ENCODE results near the gene EPG5. TPM values are rescaled to one million over a fixed set of nuclear protein-coding genes. Genes with fewer than 3 reads are reported as not detected.

EPG5 gene
- polyA plus RNA-seq, 4 donors: 3.5 to 23.5 (median 4.3) TPM

DNA sequence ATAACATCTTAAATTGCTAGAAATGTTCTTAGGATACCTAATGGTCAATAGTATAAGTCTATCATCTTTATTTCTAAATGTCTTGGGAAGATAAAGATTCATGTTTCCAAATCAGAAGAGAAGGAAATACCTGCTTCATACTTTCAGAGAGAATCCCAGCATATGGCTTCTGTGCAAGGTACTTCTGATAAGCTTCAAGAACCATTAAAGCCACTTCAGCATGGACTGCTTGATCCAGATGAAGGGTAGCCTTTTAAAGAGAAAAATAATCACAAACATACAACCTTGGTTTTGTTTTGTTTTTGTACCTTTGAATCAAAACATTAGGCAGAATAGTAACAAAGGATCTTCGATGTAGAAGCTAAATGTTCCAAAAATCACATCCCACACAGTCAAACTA lies 44.0 kb downstream of the EPG5 start:
- H3K27me3 ChIP-seq (ENCODE audit: control insufficient read depth in 3 of 3, insufficient read depth in 3 of 3, low read length in 3 of 3): no peaks in the 10 kb centered on the region
- no peaks in the 10 kb centered on the region for H3K9me3 ChIP-seq (ENCODE audit: control insufficient read depth in 2 of 2, insufficient read depth in 1 of 2, low read depth in 1 of 2, low read length in 1 of 2)
- no peaks in the 10 kb centered on the region for H3K4me1 ChIP-seq (ENCODE audit: control insufficient read depth in 3 of 3, insufficient read depth in 2 of 3, low read depth in 1 of 3, low read length in 2 of 3)
- FAIRE-seq: no peak
- no peak overlapping the region for H3K27ac ChIP-seq (ENCODE audit: low read depth in 1 of 3, low read length in 2 of 3)
- peaks cover 14 to 34% (median 21%) of the 10 kb centered on the region in 3 donors for H3K36me3 ChIP-seq (ENCODE audit: control insufficient read depth in 3 of 3, insufficient read depth in 2 of 3, low read depth in 1 of 3, low read length in 3 of 3)
- DNase-seq: no peak
- H3K4me3 ChIP-seq (ENCODE audit: low read depth in 1 of 3, low read length in 3 of 3): no peak overlapping the region
- 96 to 100% (median 98%) methylated on average over 1 of the region's 1 CpG for WGBS, 3 donors

GRCh38 chr18:45920367-45920766 lies 46.8 kb downstream of the EPG5 start:
- WGBS, 3 donors: 20 to 40% (median 31%) methylated on average over 4 of the region's 4 CpGs
- FAIRE-seq (no peak), DNase-seq (peak in 1 of 2 donors; percentile 65)
- Histone ChIP-seq H3K27ac (ENCODE audit: low read depth in 1 of 3, low read length in 2 of 3) (no peak overlapping the region), H3K9me3 (ENCODE audit: control insufficient read depth in 2 of 2, insufficient read depth in 1 of 2, low read depth in 1 of 2, low read length in 1 of 2) (no peaks in the 10 kb centered on the region), H3K36me3 (ENCODE audit: control insufficient read depth in 3 of 3, insufficient read depth in 2 of 3, low read depth in 1 of 3, low read length in 3 of 3) (peaks cover 17 to 35% (median 29%) of the 10 kb centered on the region in 3 donors), H3K4me3 (ENCODE audit: low read depth in 1 of 3, low read length in 3 of 3) (no peak overlapping the region), H3K27me3 (ENCODE audit: control insufficient read depth in 3 of 3, insufficient read depth in 3 of 3, low read length in 3 of 3) (no peaks in the 10 kb centered on the region), H3K4me1 (ENCODE audit: control insufficient read depth in 3 of 3, insufficient read depth in 2 of 3, low read depth in 1 of 3, low read length in 2 of 3) (no peaks in the 10 kb centered on the region)

DNA sequence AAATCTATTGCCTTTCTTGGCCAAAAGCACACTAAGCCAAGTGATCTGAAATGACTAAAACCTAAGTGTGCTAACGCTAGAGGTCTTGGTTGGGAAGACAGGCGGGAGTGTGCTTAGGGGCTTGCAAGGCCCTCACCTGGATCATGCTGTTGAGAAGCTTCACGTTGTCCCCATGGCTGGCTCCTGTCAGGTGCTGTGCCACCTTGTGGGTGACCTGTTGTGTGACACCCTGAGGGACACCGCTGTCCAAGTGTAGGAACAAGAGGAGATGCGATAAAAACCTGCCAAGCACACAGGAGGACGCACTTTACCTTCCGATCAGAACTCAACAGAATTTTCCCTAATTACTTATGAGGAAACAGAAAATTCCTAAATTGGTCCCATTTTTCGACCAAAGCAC lies 50.8 kb downstream of the EPG5 start:
- H3K27me3 ChIP-seq (ENCODE audit: control insufficient read depth in 3 of 3, insufficient read depth in 3 of 3, low read length in 3 of 3): no peaks in the 10 kb centered on the region
- no peak overlapping the region for H3K4me3 ChIP-seq (ENCODE audit: low read depth in 1 of 3, low read length in 3 of 3)
- H3K36me3 ChIP-seq (ENCODE audit: control insufficient read depth in 3 of 3, insufficient read depth in 2 of 3, low read depth in 1 of 3, low read length in 3 of 3): peaks cover 16 to 30% (median 28%) of the 10 kb centered on the region in 3 donors
- no peaks in the 10 kb centered on the region for H3K9me3 ChIP-seq (ENCODE audit: control insufficient read depth in 2 of 2, insufficient read depth in 1 of 2, low read depth in 1 of 2, low read length in 1 of 2)
- H3K27ac ChIP-seq (ENCODE audit: low read depth in 1 of 3, low read length in 2 of 3): no peak overlapping the region
- no peak for DNase-seq
- H3K4me1 ChIP-seq (ENCODE audit: control insufficient read depth in 3 of 3, insufficient read depth in 2 of 3, low read depth in 1 of 3, low read length in 2 of 3): no peaks in the 10 kb centered on the region
- no peak for FAIRE-seq
- 92 to 95% (median 93%) methylated on average over 8 of the region's 8 CpGs for WGBS, 3 donors

DNA sequence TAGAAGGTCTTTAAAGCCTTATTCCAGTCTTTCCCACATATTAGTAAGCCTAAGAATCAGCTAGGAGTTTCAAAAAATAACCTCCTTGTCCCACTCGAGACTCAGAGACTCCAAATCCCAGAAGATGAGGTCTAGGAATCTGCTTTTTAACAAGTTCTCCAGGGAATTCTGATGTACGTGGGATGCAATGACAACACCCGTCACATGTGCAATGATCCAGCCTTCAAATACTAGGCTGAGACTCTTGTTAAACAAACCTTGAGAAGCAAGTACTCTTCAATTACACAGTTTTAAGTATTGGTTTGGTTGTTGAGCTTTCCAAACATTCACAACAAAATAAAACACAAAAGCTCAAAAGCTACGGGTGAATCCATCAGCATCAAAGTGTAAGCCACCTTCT lies 53.9 kb downstream of the EPG5 start:
- FAIRE-seq (no peak), DNase-seq (no peak)
- H3K36me3 ChIP-seq (ENCODE audit: control insufficient read depth in 3 of 3, insufficient read depth in 2 of 3, low read depth in 1 of 3, low read length in 3 of 3): peaks cover 22 to 39% (median 34%) of the 10 kb centered on the region in 3 donors
- H3K4me1 ChIP-seq (ENCODE audit: control insufficient read depth in 3 of 3, insufficient read depth in 2 of 3, low read depth in 1 of 3, low read length in 2 of 3): no peaks in the 10 kb centered on the region
- 89 to 97% (median 94%) methylated on average over 4 of the region's 4 CpGs for WGBS, 3 donors
- no peaks in the 10 kb centered on the region for H3K9me3 ChIP-seq (ENCODE audit: control insufficient read depth in 2 of 2, insufficient read depth in 1 of 2, low read depth in 1 of 2, low read length in 1 of 2)
- no peak overlapping the region for H3K27ac ChIP-seq (ENCODE audit: low read depth in 1 of 3, low read length in 2 of 3)
- no peaks in the 10 kb centered on the region for H3K27me3 ChIP-seq (ENCODE audit: control insufficient read depth in 3 of 3, insufficient read depth in 3 of 3, low read length in 3 of 3)
- H3K4me3 ChIP-seq (ENCODE audit: low read depth in 1 of 3, low read length in 3 of 3): no peak overlapping the region

- Histone ChIP-seq H3K4me3 (ENCODE audit: low read depth in 1 of 3, low read length in 3 of 3) (no peak overlapping the region), H3K36me3 (ENCODE audit: control insufficient read depth in 3 of 3, insufficient read depth in 2 of 3, low read depth in 1 of 3, low read length in 3 of 3) (peaks cover 25 to 41% (median 32%) of the 10 kb centered on the region in 3 donors), H3K9me3 (ENCODE audit: control insufficient read depth in 2 of 2, insufficient read depth in 1 of 2, low read depth in 1 of 2, low read length in 1 of 2) (no peaks in the 10 kb centered on the region), H3K27ac (ENCODE audit: low read depth in 1 of 3, low read length in 2 of 3) (no peak overlapping the region), H3K27me3 (ENCODE audit: control insufficient read depth in 3 of 3, insufficient read depth in 3 of 3, low read length in 3 of 3) (no peaks in the 10 kb centered on the region), H3K4me1 (ENCODE audit: control insufficient read depth in 3 of 3, insufficient read depth in 2 of 3, low read depth in 1 of 3, low read length in 2 of 3) (no peaks in the 10 kb centered on the region)
- FAIRE-seq (no peak), DNase-seq (peak; percentile 54 to 60)
- WGBS, 3 donors: 48 to 50% (median 48%) methylated on average over 4 of the region's 4 CpGs
Measured at GRCh38 chr18:45910405-45911023, 56.6 kb downstream of the EPG5 start.

GRCh38 chr18:45901654-45902210 lies 65.4 kb downstream of the EPG5 start:
- 94 to 100% (median 98%) methylated on average over 1 of the region's 1 CpG for WGBS, 3 donors
- no peaks in the 10 kb centered on the region for H3K9me3 ChIP-seq (ENCODE audit: control insufficient read depth in 2 of 2, insufficient read depth in 1 of 2, low read depth in 1 of 2, low read length in 1 of 2)
- H3K4me3 ChIP-seq (ENCODE audit: low read depth in 1 of 3, low read length in 3 of 3): no peak overlapping the region
- DNase-seq (no peak), FAIRE-seq (no peak)
- no peak overlapping the region for H3K27ac ChIP-seq (ENCODE audit: low read depth in 1 of 3, low read length in 2 of 3)
- H3K4me1 ChIP-seq (ENCODE audit: control insufficient read depth in 3 of 3, insufficient read depth in 2 of 3, low read depth in 1 of 3, low read length in 2 of 3): no peaks in the 10 kb centered on the region
- no peaks in the 10 kb centered on the region for H3K27me3 ChIP-seq (ENCODE audit: control insufficient read depth in 3 of 3, insufficient read depth in 3 of 3, low read length in 3 of 3)
- peaks cover 15 to 29% (median 21%) of the 10 kb centered on the region in 3 donors for H3K36me3 ChIP-seq (ENCODE audit: control insufficient read depth in 3 of 3, insufficient read depth in 2 of 3, low read depth in 1 of 3, low read length in 3 of 3)

DNA sequence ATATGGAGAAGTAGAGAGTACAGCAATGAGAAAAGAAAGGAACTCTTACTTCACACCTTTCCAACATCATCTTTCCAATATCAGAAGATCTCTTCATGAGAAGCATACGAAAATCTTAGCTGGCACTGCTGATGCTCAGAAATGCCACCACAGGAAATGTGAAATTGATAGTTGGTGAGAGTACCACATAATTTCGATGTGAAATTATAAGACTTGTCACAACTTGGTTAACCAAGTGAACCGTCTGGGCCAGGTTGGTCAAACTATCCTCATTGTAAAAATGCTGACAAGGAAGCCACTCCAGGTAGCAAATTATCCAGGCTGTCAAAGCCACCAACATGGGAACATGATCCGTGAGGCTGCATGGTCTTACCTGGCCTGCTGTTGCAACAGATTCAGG lies 66.5 kb downstream of the EPG5 start:
- H3K36me3 ChIP-seq (ENCODE audit: control insufficient read depth in 3 of 3, insufficient read depth in 2 of 3, low read depth in 1 of 3, low read length in 3 of 3): peaks cover 12 to 26% (median 21%) of the 10 kb centered on the region in 3 donors
- WGBS, 3 donors: 87 to 90% (median 89%) methylated on average over 4 of the region's 4 CpGs
- H3K4me1 ChIP-seq (ENCODE audit: control insufficient read depth in 3 of 3, insufficient read depth in 2 of 3, low read depth in 1 of 3, low read length in 2 of 3): no peaks in the 10 kb centered on the region
- H3K4me3 ChIP-seq (ENCODE audit: low read depth in 1 of 3, low read length in 3 of 3): no peak overlapping the region
- DNase-seq: no peak
- H3K27ac ChIP-seq (ENCODE audit: low read depth in 1 of 3, low read length in 2 of 3): no peak overlapping the region
- FAIRE-seq: no peak
- no peaks in the 10 kb centered on the region for H3K27me3 ChIP-seq (ENCODE audit: control insufficient read depth in 3 of 3, insufficient read depth in 3 of 3, low read length in 3 of 3)
- H3K9me3 ChIP-seq (ENCODE audit: control insufficient read depth in 2 of 2, insufficient read depth in 1 of 2, low read depth in 1 of 2, low read length in 1 of 2): no peaks in the 10 kb centered on the region

- no peak overlapping the region for H3K4me3 ChIP-seq (ENCODE audit: low read depth in 1 of 3, low read length in 3 of 3)
- H3K27ac ChIP-seq (ENCODE audit: low read depth in 1 of 3, low read length in 2 of 3): no peak overlapping the region
- FAIRE-seq (no peak), DNase-seq (no peak)
- H3K4me1 ChIP-seq (ENCODE audit: control insufficient read depth in 3 of 3, insufficient read depth in 2 of 3, low read depth in 1 of 3, low read length in 2 of 3): no peaks in the 10 kb centered on the region
- H3K36me3 ChIP-seq (ENCODE audit: control insufficient read depth in 3 of 3, insufficient read depth in 2 of 3, low read depth in 1 of 3, low read length in 3 of 3): peaks cover 12 to 22% (median 20%) of the 10 kb centered on the region in 3 donors
- no peaks in the 10 kb centered on the region for H3K27me3 ChIP-seq (ENCODE audit: control insufficient read depth in 3 of 3, insufficient read depth in 3 of 3, low read length in 3 of 3)
- H3K9me3 ChIP-seq (ENCODE audit: control insufficient read depth in 2 of 2, insufficient read depth in 1 of 2, low read depth in 1 of 2, low read length in 1 of 2): no peaks in the 10 kb centered on the region
Measured at GRCh38 chr18:45896991-45897390, 70.1 kb downstream of the EPG5 start.

- H3K27ac ChIP-seq (ENCODE audit: low read depth in 1 of 3, low read length in 2 of 3): no peak overlapping the region
- H3K27me3 ChIP-seq (ENCODE audit: control insufficient read depth in 3 of 3, insufficient read depth in 3 of 3, low read length in 3 of 3): no peaks in the 10 kb centered on the region
- FAIRE-seq (no peak), DNase-seq (no peak)
- no peaks in the 10 kb centered on the region for H3K9me3 ChIP-seq (ENCODE audit: control insufficient read depth in 2 of 2, insufficient read depth in 1 of 2, low read depth in 1 of 2, low read length in 1 of 2)
- H3K4me3 ChIP-seq (ENCODE audit: low read depth in 1 of 3, low read length in 3 of 3): no peak overlapping the region
- no peaks in the 10 kb centered on the region for H3K4me1 ChIP-seq (ENCODE audit: control insufficient read depth in 3 of 3, insufficient read depth in 2 of 3, low read depth in 1 of 3, low read length in 2 of 3)
- WGBS, 3 donors: 90 to 97% (median 96%) methylated on average over 7 of the region's 7 CpGs
- H3K36me3 ChIP-seq (ENCODE audit: control insufficient read depth in 3 of 3, insufficient read depth in 2 of 3, low read depth in 1 of 3, low read length in 3 of 3): peaks cover 12 to 25% (median 20%) of the 10 kb centered on the region in 3 donors
Measured at GRCh38 chr18:45896452-45896851, 70.7 kb downstream of the EPG5 start.

Data from small intestine (tissue), 7 donors.